ENCODE measurements around the gene JMJD6. TPM values are rescaled to one million over a fixed set of nuclear protein-coding genes. Genes with fewer than 3 reads are reported as not detected.

The JMJD6 gene
- total RNA-seq, 2 donors from 2014 or later: 74.3 to 97.1 TPM

- peak overlapping the region; percentile 86 to 98 for H3K27ac Mint-ChIP-seq
These were observed 56.2 kb downstream of the JMJD6 start for GRCh38 chr17:76670020-76670717.

More at GRCh38 chr17:76670020-76670717, 56.2 kb downstream of the JMJD6 start:
- Mint-ChIP-seq H3K27me3 (peaks cover 0 to 2% of the 10 kb centered on the region in 2 donors), H3K4me3 (peak overlapping the region; percentile 84), H3K4me1 (ENCODE audit: low read depth in 2 of 2) (peaks cover 21 to 22% of the 10 kb centered on the region in 2 donors), H3K36me3 (no peaks in the 10 kb centered on the region), H3K9me3 (no peaks in the 10 kb centered on the region)
- no peak for ATAC-seq
- no peak for DNase-seq (ENCODE audit: low spot score)

Other genes starting within 250 kb of the JMJD6 start
- 100 to 1,000 TPM; 156 to 234 TPM for gene RHBDF2, start 225.2 kb downstream of the JMJD6 start, total RNA-seq
- gene CYGB, start 188.9 kb downstream of the JMJD6 start, total RNA-seq: 1 to 10 TPM; 1.0 to 2.9 TPM
- gene PRCD, start 186.6 kb downstream of the JMJD6 start, total RNA-seq: under 1 TPM in 1 of 2 donors, not detected in 1; 0.78 TPM
- under 1 TPM in 1 of 2 donors, not detected in 1; 0.62 TPM for gene ST6GALNAC2, start 140.7 kb downstream of the JMJD6 start, total RNA-seq
- gene ST6GALNAC1, start 82.8 kb downstream of the JMJD6 start, total RNA-seq: not detected
- 10 to 100 TPM; 18.1 to 19.4 TPM for gene MXRA7, start 15.6 kb downstream of the JMJD6 start, total RNA-seq
- 10 to 100 TPM; 26.4 to 37.0 TPM for gene METTL23, start 233 bp upstream of the JMJD6 start, total RNA-seq
- 100 to 1,000 TPM; 373 to 571 TPM for gene SRSF2, start 10.7 kb upstream of the JMJD6 start, total RNA-seq
- gene MFSD11, start 11.5 kb upstream of the JMJD6 start, total RNA-seq: 10 to 100 TPM; 18.1 to 25.5 TPM
- under 1 TPM in 1 of 2 donors, not detected in 1; 0.59 TPM for gene MGAT5B, start 141.8 kb upstream of the JMJD6 start, total RNA-seq